Measurements from ENCODE around the gene MVD. TPM values are rescaled to one million over a fixed set of nuclear protein-coding genes. Genes with fewer than 3 reads are reported as not detected.
"Not testable (repeated sequence)": the region's sequence is repeated elsewhere in the genome, so short reads cannot be mapped to it uniquely, and the experiment has no call there.

MVD gene
- polyA plus RNA-seq, 5 donors = 21.2 to 52.9 (median 28.6) TPM

GRCh38 chr16:88685156-88686061 is 22.5 kb upstream of the MVD start:
- DNase-seq = no peak

GRCh38 chr16:88684569-88685155 is 21.8 kb upstream of the MVD start:
- DNase-seq = no peak

DNA sequence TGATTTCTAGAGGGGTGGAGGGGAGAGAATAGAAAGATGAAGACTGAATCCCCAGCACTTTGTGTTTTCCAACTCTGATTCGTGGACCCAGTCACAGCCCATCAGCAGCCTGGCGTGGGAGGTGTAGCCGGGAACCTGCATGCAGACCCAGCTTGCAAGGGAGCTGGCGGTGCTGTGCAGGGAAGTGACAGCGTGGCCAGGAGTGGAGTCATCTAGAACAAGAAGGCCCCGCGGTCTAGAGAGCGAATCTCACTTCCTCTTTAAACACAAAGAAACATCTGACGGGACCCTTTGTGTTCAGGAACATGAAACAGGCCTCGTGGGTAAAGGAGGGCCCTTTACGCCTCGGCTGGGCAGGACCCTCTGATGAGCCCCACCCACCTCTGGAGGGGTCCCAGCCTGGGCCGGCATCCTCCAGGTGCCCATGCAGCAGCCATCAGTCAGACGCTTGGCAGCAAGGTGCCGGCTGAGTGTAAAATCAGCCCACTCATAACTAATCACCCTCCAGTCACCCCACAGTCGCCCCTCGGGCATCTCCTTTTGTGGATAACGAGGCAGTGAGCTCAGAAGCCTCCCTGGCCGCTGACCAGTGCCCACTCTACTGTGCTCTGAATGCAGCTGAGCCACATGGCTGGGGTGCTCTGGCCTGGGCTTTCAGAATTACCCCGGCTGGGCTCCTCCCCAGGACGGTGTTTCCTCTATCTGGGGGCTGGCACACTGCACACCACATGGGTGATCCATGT is 19.0 kb upstream of the MVD start:
- DNase-seq = no peak

DNA sequence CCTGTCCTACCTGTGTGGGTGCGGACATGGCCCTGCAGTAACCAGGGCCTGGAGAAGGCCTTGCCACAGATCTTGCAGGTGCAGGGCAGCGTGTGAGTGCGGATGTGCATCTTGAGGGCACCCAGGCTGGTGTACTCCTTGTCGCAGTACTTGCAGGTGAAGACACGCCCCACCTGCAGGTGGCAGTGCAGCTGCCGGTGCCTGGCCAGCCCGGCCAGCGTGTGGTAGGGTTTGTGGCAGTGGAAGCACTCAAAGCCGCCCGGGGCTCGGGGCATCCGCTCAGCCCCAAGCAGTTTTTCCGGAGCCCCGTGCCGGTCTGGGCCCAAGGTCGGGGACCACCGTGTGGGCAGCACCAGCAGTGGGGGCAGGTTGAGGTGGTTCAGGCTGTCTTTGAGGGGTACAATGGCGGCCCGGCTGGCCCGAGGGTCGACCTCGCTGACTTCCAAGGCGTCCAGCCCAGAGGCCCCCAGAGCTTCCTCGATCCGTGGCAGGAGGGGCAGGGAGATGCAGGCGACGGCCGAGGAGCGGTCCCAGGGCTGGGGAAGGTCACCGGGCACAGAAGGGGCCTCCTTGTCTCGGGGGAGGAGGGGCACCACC is 18.3 kb upstream of the MVD start:
- no peak for DNase-seq

DNA sequence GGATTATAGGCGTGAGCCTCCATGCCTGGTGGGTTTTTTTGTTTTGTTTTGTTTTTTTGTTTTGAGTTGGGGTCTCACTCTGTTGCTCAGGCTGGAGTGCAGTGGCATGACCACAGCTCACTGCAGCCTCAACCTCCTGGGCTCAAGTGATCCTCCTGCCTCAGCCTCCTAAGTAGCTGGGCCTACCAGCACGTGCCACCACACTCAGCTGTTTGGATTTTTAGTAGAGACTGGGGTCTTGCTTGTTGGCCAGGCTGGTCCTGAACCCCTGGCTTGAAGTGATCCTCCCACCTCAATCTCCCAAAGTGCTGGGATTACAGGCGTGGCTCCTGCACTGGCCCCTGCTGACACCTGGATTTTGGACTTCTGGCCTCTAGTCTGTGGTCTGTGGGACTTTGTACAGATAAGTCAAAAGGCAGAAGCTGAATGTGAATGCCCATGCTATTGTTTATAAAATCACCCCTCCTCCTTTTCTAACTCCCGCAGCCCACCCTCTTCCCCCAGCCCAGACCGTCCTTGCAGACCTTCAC is 17.7 kb upstream of the MVD start:
- DNase-seq = no peak

DNA sequence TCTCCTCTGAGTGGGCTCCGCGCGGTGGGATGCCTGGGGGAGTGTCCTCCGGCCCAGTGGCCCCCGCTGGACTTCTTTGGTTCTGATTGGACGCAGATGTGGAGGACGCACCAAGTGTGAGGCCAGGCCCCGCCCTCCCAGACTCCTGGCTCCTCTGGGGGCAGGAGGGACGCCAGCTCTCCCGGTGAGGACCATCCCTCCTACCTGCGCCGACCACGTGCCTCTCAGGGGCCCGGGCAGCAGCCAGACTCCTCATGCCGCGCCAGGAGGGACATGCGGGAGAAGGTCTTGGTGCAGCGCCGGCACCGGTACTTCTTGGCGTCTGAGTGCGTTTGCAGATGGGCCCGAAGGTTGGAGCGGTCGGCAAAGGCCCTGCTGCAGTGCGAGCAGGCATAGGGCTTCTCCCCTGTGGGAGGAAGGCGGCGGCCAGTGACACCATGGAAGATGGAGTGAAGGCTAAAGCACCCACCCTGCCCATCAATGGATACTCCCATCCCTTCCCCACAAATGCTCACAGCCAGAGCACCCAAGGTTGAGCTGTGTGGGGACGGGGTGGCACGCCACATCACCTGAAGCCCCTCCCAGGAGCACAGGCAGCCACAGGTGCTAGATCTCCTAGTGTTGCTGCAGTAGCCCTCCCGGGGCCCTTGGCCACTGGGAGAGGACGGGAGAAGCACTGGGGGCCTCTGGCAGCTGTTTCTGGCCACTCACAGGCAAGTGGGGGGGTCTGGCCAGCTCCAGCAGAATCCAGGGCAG is 15.5 kb upstream of the MVD start:
- no peak for DNase-seq

- no peak for DNase-seq
Measured at GRCh38 chr16:88677721-88678120, 14.8 kb upstream of the MVD start.

DNA sequence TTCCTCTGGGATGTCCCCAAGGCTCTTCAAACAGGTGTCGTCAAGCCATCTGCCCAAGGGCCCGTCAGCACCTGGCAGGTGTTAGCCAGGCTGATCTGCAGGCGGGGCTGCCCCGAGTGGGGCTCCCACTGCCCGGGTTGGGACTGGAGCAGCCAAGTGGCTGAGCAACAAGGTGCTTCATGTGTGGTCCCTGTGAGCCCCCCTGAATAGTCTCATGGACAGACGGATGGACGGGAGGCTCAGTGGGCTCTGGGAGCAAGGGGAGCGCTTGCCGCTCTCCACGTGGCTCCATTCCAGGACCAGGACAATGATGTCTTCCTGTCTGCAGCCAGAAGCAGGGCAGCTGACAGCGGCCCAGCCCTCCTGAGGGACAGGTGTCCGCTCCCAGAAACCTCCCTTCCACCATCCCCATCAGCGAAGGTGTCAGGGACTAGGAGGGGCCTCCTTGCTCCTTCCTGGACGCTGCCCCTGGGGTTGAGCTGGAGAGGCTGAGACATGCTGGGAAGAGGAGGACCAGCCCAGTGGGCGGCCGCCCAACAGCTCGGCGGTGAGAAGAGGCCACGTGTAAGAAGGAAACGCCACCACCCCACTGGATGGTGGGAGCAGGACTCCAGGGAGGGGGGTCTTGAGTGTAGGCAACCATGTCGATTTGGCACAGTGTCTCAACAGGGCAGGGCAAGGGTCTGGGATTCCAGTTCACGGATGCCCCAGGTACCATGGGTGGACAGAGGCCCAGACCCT is 13.8 kb upstream of the MVD start:
- no peak for DNase-seq

DNA sequence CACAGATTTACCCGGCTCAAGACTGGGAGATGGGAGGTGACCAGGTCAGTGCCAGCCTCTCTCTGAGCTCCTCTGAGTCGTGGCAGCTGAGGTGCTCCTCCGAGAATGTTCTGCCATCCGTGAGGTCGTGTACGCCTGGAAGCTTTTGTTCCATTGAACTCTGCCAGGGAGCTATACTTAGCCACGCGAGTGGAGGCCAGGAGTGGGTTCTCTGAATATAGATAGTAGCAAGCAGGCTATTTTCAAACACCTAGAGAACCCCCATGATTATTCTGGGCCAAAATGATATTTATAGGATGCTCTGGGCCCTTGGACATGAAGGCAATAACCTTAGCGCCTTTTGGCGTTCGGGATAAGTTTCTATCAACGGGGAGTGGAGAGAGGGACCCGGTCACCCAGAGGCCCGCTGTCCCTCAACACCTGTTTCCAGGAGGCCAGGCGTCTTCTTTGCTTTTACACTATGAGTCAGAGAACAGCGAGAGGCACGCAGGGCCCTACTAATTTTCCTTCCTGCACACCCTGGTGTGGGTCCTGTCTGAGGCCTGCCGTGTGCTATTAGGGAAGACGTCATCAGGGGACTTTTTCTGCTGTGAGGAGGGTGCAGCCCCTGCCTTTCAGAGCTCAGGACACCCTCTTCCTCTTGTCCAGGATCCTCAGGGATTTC is 11.0 kb upstream of the MVD start:
- DNase-seq = no peak

- no peak for DNase-seq
Measured at GRCh38 chr16:88672776-88673175, 9.9 kb upstream of the MVD start.

- DNase-seq = no peak
Measured at GRCh38 chr16:88671806-88672205, 8.9 kb upstream of the MVD start.

GRCh38 chr16:88669980-88670379 is 7.1 kb upstream of the MVD start:
- DNase-seq = no peak

GRCh38 chr16:88669493-88669892 is 6.6 kb upstream of the MVD start:
- not testable (repeated sequence) for DNase-seq

DNA sequence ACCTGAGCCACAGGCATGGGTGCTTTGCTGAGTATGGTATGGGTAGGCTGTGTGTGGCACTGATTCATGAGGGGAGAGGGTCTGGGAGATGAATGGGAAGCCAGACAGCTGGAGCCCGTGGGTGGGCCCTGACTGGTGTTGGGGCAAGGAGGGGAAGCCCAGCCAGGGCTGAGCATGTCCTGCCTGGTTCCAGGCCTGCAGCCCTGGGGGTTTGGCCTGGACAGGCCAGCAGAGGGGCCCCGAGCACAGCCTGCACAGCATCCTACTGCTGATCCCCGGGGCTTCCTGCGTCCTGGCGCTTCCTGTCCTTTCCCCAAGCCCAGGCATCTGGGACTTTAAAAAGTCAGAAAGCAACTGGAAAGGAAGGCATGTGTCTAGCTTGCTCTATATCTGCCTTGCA is 4.6 kb upstream of the MVD start:
- DNase-seq = no peak

- DNase-seq = no peak
Measured at GRCh38 chr16:88665570-88665969, 2.7 kb upstream of the MVD start.

DNA sequence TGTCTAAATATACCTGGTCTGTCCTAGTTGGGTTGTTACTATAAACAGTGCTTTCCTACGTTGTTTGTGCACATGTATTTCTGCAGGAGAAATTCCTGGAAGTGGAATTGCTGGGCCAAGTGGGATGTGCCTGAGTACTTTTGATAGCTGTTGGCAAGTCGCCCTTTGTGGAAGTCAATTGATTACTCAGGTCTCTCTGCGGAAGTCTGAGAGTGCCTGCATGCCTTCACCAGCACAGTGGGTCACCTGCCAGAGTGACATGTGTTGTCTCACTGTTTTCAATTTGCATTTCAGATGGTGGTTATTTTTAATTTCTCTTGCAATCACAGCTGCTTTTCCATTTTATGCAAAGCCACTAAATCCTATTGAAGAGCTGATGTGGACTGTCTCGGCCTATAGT is 2.3 kb upstream of the MVD start:
- DNase-seq = no peak

DNA sequence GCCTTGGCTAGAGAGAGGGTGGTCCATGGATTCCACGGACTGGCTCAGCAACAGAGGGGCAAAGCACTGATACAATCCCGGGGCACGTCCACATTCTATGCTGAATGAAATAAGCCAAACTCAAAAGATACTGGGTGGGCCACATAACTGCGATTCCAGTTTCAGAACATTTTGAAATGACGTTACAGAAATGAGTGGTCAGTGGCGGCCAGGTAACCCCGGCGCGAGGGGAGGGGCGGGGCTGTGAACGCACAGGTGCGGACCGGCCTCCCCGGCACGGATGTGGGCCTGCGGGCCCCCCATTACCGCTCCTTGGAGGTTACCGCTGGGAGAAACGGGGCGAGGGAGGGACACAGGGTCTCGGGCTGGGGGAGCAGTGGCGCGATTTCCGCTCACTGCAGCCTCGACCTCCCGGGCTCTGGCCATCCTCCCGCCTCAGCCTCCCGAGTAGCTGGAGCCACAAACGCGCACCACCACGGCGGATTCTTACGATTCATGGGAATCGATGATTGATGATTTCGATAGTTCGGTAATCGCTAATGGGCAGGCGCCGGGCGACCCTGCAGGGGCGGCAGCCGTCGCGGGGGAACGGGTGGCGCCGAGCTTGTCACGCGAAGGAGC is 559 bp downstream of the MVD start:
- no peak for DNase-seq

DNA sequence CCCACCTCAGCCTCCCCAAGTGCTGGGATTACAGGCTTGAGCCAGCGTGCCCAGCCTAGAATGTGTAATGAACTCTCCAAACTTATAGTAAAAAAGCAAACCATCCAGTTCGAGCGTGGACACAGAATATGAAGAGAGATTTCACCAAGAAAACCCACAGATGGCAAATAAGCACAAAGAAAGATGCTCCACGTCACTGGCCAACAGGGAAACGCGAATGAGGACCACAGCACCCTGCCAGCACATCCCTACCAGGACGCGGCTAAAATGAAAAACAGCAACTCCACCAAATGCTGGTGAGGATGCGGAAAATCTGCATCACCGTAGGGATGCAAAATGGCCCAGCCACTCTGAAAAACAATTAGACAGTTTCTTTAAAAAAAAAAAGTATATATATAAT is 1.4 kb downstream of the MVD start:
- no peak for DNase-seq

- no peak for DNase-seq
Measured at GRCh38 chr16:88659160-88659559, 3.7 kb downstream of the MVD start.

GRCh38 chr16:88658714-88659113 is 4.2 kb downstream of the MVD start:
- DNase-seq = no peak

Measured in right lung (tissue), 5 donors.